GM18508 (cell line): ENCODE results near the gene SLCO2A1.

ENCODE experiments used
- ATAC-seq: cut with Tn5 transposase; IDR thresholded peaks from one replicate; pipeline ENCODE4 v1.9.1; 2021; ENCODE audit warnings: moderate number of reproducible peaks; ENCODE audit not compliant: insufficient read depth, unreplicated experiment

The SLCO2A1 gene

GRCh38 chr3:133956982-133957381, 72.7 kb downstream of the SLCO2A1 start:
- no peak for ATAC-seq

- ATAC-seq, result no peak
Measured at GRCh38 chr3:133956353-133956752, 73.4 kb downstream of the SLCO2A1 start.

GRCh38 chr3:133955892-133956291, 73.8 kb downstream of the SLCO2A1 start:
- ATAC-seq, result no peak

GRCh38 chr3:133954717-133955360, 74.9 kb downstream of the SLCO2A1 start:
- ATAC-seq, result no peak

GRCh38 chr3:133953297-133953696, 76.4 kb downstream of the SLCO2A1 start:
- ATAC-seq, result no peak

- ATAC-seq, result no peak
Measured at GRCh38 chr3:133949438-133949837, 80.3 kb downstream of the SLCO2A1 start.

GRCh38 chr3:133948996-133949395, 80.7 kb downstream of the SLCO2A1 start:
- ATAC-seq, result no peak

GRCh38 chr3:133948131-133948810, 81.5 kb downstream of the SLCO2A1 start:
- ATAC-seq, result no peak

GRCh38 chr3:133945381-133946095, 84.2 kb downstream of the SLCO2A1 start:
- no peak for ATAC-seq

- no peak for ATAC-seq
Measured at GRCh38 chr3:133944641-133945380, 84.9 kb downstream of the SLCO2A1 start.

GRCh38 chr3:133944181-133944580, 85.5 kb downstream of the SLCO2A1 start:
- no peak for ATAC-seq

- no peak for ATAC-seq
Measured at GRCh38 chr3:133943639-133944141, 86.0 kb downstream of the SLCO2A1 start.

GRCh38 chr3:133943031-133943535, 86.6 kb downstream of the SLCO2A1 start:
- ATAC-seq, result no peak

- no peak for ATAC-seq
Measured at GRCh38 chr3:133941415-133941821, 88.3 kb downstream of the SLCO2A1 start.

- no peak for ATAC-seq
Measured at GRCh38 chr3:133940536-133940935, 89.2 kb downstream of the SLCO2A1 start.

GRCh38 chr3:133939463-133939835, 90.3 kb downstream of the SLCO2A1 start:
- no peak for ATAC-seq

GRCh38 chr3:133938770-133939462, 90.8 kb downstream of the SLCO2A1 start:
- ATAC-seq, result no peak

GRCh38 chr3:133937756-133938601, 91.7 kb downstream of the SLCO2A1 start:
- no peak for ATAC-seq
